ENCODE results near the gene USP5.

GRCh38 chr12:6860116-6860515 lies 8.2 kb downstream of the USP5 start:
- TF ChIP-seq POLR2A (IDR thresholded peaks at IDR 0.05) (no peak), CTCF (IDR thresholded peaks at IDR 0.05) (no peak)

All from vagina (tissue), 2 donors.